H4 (cell line): ENCODE measurements around the gene SHISA5. TPM values are rescaled to one million over a fixed set of nuclear protein-coding genes. Genes with fewer than 3 reads are reported as not detected.
A peak's percentile ranks its signal among the peaks of the same experiment; 100 is the strongest.
"Not testable (repeated sequence)": the region's sequence is repeated elsewhere in the genome, so short reads cannot be mapped to it uniquely, and the experiment has no call there.

ENCODE experiments used
- DNase-seq: peaks from one replicate; pipeline ENCODE4 v3.0.0-alpha.2; 2015; ENCODE audit warnings: low spot score
- total RNA-seq: library from RNA; depleted of rRNA; stranded (reverse); fragments of >200 nt; shearing (Covaris generic); gene quantifications from 2 replicates; pipeline ENCODE4 v1.2.3, GENCODE V29; 2014

Gene SHISA5
- total RNA-seq, 1 experiment from 2014 or later: 100 TPM

- DNase-seq: no peak
Measured at GRCh38 chr3:48477959-48478520, 25.9 kb downstream of the SHISA5 start.

- DNase-seq: no peak
Measured at GRCh38 chr3:48476426-48477053, 27.4 kb downstream of the SHISA5 start.

DNA sequence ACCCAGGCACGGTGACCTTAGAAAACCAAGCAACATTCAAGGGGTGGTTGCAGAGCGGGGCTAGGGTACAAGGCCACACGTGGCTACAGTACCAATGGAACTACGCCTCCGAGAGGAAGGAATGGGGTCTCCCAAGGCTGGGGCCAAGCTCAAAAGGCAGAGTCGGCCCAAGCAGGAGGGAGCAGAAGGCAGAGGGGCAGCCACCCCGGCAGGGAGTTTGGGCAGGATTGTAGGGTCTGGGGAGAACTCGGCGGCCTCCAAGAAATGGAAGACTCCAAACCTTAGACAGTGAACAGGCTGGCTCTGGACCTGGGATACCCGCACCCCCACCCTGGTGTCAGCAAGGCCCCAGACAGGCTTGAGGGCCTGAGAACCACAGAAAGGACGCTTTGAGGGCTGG lies 28.8 kb downstream of the SHISA5 start:
- no peak for DNase-seq

GRCh38 chr3:48474619-48475018 lies 29.4 kb downstream of the SHISA5 start:
- no peak for DNase-seq

GRCh38 chr3:48474031-48474430 lies 29.9 kb downstream of the SHISA5 start:
- DNase-seq: not testable (repeated sequence)

DNA sequence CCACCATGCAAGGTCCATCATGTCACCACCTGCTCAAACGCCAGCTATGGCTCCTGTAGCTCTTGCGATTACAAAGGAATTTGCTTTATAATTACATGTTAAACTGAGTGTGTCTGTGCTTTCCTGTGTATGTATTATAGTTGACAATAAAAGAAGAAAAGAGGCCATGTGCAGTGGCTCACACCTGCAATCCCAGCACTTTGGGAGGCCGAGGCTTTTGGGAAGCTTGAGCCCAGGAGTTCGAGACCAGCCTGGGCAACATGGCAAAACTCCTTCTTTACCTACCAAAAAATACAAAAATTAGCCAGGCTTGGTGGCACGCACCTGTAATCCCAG lies 30.4 kb downstream of the SHISA5 start:
- no peak for DNase-seq

DNA sequence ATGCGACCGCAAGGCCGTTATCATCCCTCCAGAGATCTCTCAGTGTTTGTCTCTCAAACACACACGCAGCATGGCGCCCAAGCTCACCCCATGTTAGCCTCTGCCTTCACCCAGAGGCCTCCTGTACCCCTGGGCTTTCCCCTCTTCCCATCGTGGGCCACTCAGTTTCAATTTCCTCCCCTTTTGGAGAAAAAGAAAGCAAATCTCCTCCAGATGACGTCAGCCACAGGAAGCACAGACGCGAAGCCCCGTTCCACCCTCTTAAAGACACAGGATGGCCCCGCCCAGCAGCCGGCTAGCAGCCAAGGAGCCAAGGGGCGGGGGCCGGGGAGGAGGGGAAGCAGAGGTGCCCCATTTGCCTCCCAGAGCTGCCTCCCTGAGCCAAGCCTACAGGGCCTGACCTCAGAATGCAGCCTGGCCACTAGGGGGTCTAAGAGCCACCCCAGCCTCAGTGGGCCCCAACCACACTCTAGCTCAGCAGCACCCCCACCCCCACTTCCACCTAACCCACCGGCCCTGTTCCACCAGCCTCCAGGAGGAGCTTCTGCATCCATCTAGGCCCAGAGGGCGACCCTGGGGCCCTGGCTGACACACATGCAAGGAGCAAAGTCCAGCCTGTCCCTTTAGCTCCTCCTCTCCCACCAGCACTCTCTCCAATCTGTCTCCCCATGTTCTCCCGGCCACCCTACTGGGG lies 30.9 kb downstream of the SHISA5 start:
- DNase-seq: peak; percentile 92

GRCh38 chr3:48472673-48472922 lies 31.4 kb downstream of the SHISA5 start:
- DNase-seq: no peak

GRCh38 chr3:48470286-48470685 lies 33.7 kb downstream of the SHISA5 start:
- no peak for DNase-seq

DNA sequence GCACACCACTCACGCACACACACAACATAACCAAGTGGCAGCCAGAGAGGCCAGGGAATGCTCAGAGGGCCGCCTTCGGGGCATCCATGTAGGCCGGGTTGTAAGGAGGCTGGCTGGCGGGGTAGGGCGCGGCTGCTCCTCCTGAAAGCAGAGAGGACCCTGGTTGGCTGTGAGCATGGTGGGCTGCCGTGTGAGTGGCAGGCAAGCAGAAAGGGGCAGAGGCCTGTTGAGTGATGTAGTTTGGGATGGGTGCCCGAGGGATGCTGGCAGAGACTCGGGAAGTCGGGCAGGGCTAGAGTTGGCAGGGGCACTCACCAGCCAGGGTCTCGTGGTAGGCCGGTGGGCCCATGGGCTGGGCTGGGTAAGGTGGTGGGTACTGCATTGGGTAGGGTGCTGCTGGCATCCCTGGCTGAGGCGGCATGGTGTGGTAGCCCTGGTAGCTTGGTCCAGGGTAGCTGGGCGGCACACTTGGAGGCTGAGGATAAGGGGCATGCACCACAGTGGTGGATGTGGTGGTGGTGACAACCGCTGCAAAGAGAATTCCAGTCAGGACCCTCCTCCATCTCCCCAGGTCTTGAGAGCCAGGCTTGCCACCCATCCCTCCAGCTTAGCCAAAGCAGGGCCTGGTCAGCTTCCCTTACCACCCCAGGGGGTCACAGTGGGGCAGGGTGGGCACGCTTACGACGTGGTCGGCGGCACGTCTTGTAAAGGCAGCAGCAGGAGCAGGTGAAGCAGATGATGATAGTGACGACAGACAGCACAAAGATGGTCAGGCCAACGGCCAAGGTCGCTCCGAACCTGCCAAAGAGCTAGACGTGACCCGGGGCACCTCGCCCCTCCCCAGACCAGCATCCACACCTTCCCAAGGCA lies 34.7 kb downstream of the SHISA5 start:
- DNase-seq: no peak

- DNase-seq: no peak
Measured at GRCh38 chr3:48468329-48468731, 35.6 kb downstream of the SHISA5 start.

- no peak for DNase-seq
Measured at GRCh38 chr3:48467473-48468267, 36.3 kb downstream of the SHISA5 start.

DNA sequence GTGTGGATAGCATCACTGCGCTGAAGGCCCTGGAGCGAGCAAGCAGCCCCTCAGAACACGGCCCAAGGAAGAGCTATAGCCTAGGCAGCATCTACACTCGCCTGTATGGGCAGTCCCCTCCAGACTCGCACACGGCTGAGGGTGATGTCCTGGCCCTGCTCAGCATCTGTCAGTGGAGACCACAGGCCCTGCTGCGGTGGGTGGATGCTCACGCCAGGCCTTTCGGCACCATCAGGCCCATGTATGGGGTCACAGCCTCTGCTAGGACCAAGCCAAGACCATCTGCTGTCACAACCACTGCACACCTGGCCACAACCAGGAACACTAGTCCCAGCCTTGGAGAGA lies 36.9 kb downstream of the SHISA5 start:
- DNase-seq: no peak

DNA sequence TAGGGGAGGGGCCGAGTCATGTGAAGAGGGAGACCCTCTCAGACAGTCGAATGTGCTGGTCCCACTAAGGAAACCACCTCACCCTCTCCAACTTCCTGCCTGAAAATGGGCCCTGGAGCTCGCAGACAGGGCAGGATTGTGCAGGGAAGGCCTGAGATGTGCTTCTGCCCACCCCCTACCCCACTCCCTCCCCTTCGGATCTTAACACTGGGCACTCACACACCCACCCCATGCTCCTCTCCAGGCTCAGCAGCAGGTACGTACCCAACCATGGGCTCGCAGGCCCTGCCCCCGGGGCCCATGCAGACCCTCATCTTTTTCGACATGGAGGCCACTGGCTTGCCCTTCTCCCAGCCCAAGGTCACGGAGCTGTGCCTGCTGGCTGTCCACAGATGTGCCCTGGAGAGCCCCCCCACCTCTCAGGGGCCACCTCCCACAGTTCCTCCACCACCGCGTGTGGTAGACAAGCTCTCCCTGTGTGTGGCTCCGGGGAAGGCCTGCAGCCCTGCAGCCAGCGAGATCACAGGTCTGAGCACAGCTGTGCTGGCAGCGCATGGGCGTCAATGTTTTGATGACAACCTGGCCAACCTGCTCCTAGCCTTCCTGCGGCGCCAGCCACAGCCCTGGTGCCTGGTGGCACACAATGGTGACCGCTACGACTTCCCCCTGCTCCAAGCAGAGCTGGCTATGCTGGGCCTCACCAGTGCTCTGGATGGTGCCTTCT lies 37.4 kb downstream of the SHISA5 start:
- DNase-seq: no peak

GRCh38 chr3:48465531-48466378 lies 38.2 kb downstream of the SHISA5 start:
- DNase-seq: peak; percentile 99

GRCh38 chr3:48465237-48465530 lies 38.8 kb downstream of the SHISA5 start:
- no peak for DNase-seq

- no peak for DNase-seq
Measured at GRCh38 chr3:48464713-48465221, 39.2 kb downstream of the SHISA5 start.

DNA sequence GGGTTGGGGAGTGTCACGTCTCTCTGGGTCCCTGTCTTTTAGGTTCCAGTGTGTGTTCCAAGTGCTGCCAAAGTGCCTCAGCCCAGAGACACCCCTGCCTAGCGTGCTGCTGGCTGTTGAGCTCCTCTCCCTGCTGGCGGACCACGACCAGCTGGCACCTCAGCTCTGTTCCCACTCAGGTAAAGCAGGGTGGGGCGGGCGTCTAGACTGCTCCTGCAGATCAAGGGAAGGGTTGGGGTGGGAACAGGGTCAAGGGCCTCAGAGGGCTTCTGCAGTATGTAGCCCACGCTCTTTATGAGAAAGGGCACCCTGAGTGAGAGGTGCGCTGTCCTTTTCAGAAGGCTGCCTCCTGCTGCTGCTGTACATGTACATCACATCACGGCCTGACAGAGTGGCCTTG lies 40.3 kb downstream of the SHISA5 start:
- DNase-seq: no peak

- not testable (repeated sequence) for DNase-seq
Measured at GRCh38 chr3:48461767-48462166, 42.2 kb downstream of the SHISA5 start.

DNA sequence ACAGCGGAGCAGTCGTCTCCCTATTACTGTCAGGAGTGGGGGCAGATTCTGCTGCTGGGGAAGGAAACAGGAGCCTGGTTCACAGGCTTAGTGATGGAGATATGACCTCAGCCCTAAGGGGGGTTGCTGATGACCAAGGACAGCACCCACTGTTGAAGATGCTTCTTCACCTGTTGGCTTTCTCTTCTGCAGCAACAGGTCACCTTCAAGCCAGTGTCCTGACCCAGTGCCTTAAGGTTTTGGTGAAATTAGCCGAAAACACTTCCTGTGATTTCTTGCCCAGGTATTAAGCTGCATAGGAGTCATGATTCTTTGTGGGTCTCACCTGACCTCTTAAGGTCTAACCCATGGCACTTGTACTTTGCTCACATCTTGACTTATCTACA lies 43.5 kb downstream of the SHISA5 start:
- DNase-seq: no peak
